AG10803 (cell line): ENCODE results near the gene AGPAT2.

ENCODE experiments used
- DNase-seq: peaks from one replicate; pipeline ENCODE4 v3.0.0; 2010; ENCODE audit warnings: low read depth
- H3K4me3 ChIP-seq: 2 replicates; pipeline ENCODE4 v1.5.1; 2011; ENCODE audit warnings: mild to moderate bottlenecking, low read length, control low read depth
- CTCF ChIP-seq: conservative IDR thresholded peaks from 2 replicates; pipeline ENCODE4 v1.5.1; 2011; ENCODE audit warnings: mild to moderate bottlenecking, low read length, control low read depth, inconsistent platforms

Gene AGPAT2

GRCh38 chr9:136651860-136652259 is 35.4 kb downstream of the AGPAT2 start:
- no peak for DNase-seq
- no peak for TF ChIP-seq CTCF
- no peak overlapping the region for H3K4me3 ChIP-seq

GRCh38 chr9:136650648-136651047 is 36.6 kb downstream of the AGPAT2 start:
- no peak overlapping the region for H3K4me3 ChIP-seq
- no peak for DNase-seq
- TF ChIP-seq CTCF: no peak

- TF ChIP-seq CTCF: no peak
- no peak for DNase-seq
- no peak overlapping the region for H3K4me3 ChIP-seq
These were observed 37.2 kb downstream of the AGPAT2 start for GRCh38 chr9:136650021-136650420.

GRCh38 chr9:136648751-136649150 is 38.5 kb downstream of the AGPAT2 start:
- DNase-seq: no peak
- TF ChIP-seq CTCF: no peak
- no peak overlapping the region for H3K4me3 ChIP-seq

- no peak for DNase-seq
- no peak overlapping the region for H3K4me3 ChIP-seq
- no peak for TF ChIP-seq CTCF
These were observed 40.2 kb downstream of the AGPAT2 start for GRCh38 chr9:136646827-136647711.

- no peak for DNase-seq
- TF ChIP-seq CTCF: no peak
- no peak overlapping the region for H3K4me3 ChIP-seq
These were observed 41.1 kb downstream of the AGPAT2 start for GRCh38 chr9:136645903-136646754.
